ENCODE results near the gene OVOL2. TPM values are rescaled to one million over a fixed set of nuclear protein-coding genes. Genes with fewer than 3 reads are reported as not detected.
"Not testable (repeated sequence)": the region's sequence is repeated elsewhere in the genome, so short reads cannot be mapped to it uniquely, and the experiment has no call there.

Gene OVOL2
- total RNA-seq, 1 donor from 2014 or later: not detected

DNA sequence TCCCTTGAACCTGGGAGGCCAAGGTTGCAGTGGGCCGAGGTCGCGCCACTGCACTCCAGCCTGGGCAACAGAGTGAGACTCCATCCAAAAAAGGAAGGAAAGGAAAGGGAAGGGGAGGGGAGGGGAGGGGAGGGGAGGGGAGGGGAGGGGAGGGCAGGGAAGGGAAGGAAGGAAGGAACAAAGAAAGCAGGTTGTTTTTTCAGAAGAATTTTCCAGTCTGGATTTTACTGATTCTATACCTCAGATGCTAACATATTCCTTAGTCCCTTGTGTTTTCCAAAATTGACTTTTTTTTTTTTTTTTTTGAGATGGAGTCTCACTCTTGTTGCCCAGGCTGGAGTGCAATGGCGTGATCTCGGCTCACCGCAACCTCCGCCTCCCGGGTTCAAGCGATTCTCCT is 23.1 kb upstream of the OVOL2 start:
- DNase-seq (ENCODE audit: low spot score); H3K27me3 Mint-ChIP-seq (ENCODE audit: insufficient read depth); H3K9me3 Mint-ChIP-seq; H3K4me3 Mint-ChIP-seq; intact Hi-C loops (cut with micrococcal nuclease); H3K36me3 Mint-ChIP-seq (ENCODE audit: low read depth); H3K27ac Mint-ChIP-seq; H3K4me1 Mint-ChIP-seq (ENCODE audit: low read depth): not testable (repeated sequence)

DNA sequence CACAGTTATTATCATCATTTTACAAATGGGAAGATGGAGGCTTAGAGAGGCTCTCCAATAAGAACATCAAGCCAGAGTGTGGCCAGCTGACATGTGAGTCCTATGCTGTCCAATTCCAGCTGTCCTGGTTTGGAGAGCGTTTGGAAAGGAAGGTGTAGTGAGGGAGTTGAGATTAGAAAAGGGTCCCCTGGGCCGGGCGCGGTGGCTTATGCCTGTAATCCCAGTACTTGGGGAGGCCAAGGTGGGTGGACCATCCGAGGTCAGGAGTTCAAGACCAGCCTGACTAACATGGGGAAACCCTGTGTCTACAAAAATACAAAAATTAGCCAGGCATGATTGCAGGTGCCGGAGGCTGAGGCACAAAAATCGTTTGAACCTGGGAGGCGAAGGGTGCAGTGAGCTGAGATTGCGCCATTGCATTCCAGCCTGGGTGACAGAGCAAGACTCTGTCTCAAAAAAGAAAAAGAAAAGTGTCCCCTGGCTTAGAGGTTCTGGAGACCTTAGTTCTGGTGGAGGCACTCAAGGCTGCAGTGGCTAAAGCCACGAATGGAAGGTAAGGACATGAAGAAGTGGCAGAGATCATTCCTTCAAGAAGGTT is 22.1 kb upstream of the OVOL2 start:
- intact Hi-C loops (cut with micrococcal nuclease): no loop called here

DNA sequence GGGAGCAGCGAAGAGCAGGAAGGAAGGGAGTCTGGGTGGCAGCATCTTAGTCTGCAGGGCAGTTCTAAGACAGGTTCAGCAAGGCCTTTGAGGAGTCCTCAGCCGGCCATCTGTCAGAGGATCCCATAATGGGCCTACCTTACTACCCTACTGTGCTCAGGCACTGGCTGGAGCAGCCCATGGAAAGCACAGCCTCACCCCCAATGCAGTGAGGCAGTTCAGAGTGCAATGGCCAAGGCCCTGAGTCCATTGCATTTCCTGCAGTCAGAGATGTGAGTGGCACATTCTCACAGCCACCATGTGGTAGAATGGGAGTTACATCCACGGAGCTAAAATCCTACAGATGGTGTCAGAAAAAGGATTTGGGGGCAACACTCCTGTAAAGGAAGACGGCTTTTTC is 19.4 kb upstream of the OVOL2 start:
- no peaks in the 10 kb centered on the region for H3K9me3 Mint-ChIP-seq
- intact Hi-C loops (cut with micrococcal nuclease): no loop called here
- DNase-seq (ENCODE audit: low spot score): no peak
- peaks cover 2% of the 10 kb centered on the region for H3K27me3 Mint-ChIP-seq (ENCODE audit: insufficient read depth)
- no peaks in the 10 kb centered on the region for H3K36me3 Mint-ChIP-seq (ENCODE audit: low read depth)
- H3K4me1 Mint-ChIP-seq (ENCODE audit: low read depth): no peaks in the 10 kb centered on the region
- no peak overlapping the region for H3K27ac Mint-ChIP-seq
- H3K4me3 Mint-ChIP-seq: no peak overlapping the region

More for the DNA sequence above, 22.1 kb upstream of the OVOL2 start:
- Mint-ChIP-seq H3K36me3 (ENCODE audit: low read depth) (no peaks in the 10 kb centered on the region), H3K4me1 (ENCODE audit: low read depth) (no peaks in the 10 kb centered on the region), H3K4me3 (no peak overlapping the region), H3K27ac (no peak overlapping the region), H3K27me3 (ENCODE audit: insufficient read depth) (peaks cover 2% of the 10 kb centered on the region), H3K9me3 (no peaks in the 10 kb centered on the region)
- DNase-seq (ENCODE audit: low spot score): no peak

DNA sequence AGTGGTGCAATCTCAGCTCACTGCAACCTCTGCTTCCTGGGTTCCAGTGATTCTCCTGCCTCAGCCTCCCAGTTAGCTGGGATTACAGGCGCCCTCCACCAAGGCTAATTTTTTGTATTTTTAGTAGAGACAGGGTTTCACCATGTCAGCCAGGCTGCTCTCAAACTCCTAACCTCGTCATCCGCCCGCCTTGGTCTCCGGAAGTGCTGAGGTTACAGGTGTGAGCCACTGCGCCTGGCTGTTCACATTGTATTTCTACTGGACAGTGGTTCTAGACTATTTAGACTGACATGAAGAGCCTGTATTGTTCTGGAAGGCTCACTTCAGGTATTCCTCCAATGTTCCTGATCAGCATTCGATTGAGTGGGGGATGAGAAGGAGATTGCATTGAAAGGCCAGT is 14.8 kb upstream of the OVOL2 start:
- Mint-ChIP-seq H3K27ac (no peak overlapping the region), H3K4me3 (no peak overlapping the region), H3K36me3 (ENCODE audit: low read depth) (no peaks in the 10 kb centered on the region), H3K27me3 (ENCODE audit: insufficient read depth) (peaks cover 3% of the 10 kb centered on the region), H3K4me1 (ENCODE audit: low read depth) (no peaks in the 10 kb centered on the region), H3K9me3 (no peaks in the 10 kb centered on the region)
- DNase-seq (ENCODE audit: low spot score): no peak
- intact Hi-C loops (cut with micrococcal nuclease): no loop called here

DNA sequence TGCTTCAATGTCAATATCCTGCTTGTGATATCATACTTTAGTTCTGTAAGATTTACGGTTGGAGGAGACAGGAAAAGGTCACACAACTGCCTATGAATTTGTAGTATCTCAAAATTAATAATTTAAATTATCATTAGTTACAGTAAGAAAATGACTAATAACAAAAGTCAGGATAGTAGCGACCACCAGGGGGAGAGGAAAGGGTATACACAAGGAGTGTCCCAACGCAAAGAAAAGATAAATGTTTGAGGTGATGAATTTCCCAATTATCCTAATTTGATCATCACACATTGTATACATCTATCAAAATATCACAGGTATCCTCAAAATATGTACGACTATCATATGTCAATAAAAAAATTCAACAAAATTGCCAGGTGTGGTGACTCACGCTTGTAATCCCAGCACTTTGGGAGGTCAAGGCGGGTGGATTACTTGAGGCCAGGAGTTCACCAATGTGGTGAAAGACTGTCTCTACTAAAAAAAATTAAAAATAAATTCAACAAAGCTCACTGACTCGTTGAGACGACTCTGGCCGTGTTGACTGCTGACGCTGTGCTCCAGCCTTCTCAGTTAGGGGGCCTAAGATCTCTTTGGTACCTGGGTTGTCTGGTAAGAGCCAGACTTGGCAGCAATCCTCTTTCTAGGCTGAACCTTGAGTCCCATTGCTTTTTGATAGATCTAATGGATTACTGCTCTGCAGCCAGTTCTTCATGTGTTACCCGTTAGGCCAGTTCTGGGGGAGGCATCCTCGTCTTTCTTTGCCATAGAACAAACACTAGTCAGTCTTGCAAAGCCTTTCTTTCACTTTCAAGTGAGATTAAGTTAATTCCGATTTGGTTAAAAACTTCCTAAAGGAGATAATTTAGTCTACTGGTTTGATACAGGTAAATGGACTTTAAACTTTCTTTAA is 9.0 kb upstream of the OVOL2 start:
- Mint-ChIP-seq H3K9me3 (no peaks in the 10 kb centered on the region), H3K4me1 (ENCODE audit: low read depth) (no peaks in the 10 kb centered on the region), H3K36me3 (ENCODE audit: low read depth) (no peaks in the 10 kb centered on the region), H3K27ac (no peak overlapping the region), H3K4me3 (no peak overlapping the region), H3K27me3 (ENCODE audit: insufficient read depth) (peaks cover 11% of the 10 kb centered on the region)
- intact Hi-C loops (cut with micrococcal nuclease): no loop called here
- no peak for DNase-seq (ENCODE audit: low spot score)

DNA sequence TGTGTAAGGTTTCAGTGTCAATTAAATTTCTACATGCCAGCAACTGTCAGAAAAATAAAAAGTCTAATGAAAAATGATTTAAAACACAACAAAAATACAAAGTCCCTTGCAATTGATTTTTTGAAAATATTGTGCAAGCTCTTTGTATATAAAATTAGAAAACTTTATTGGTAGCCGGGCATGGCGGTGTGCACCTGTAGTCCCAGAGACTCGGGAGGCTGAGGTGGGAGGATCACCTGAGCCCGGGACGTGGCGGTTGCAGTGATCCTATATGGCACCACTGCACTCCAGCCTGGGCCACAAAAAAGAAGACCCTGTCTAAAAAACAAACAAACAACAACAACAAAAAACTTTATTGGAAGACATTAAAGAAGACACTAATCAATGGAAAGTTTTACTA is 6.0 kb upstream of the OVOL2 start:
- no peak overlapping the region for H3K27ac Mint-ChIP-seq
- intact Hi-C loops (cut with micrococcal nuclease): no loop called here
- H3K27me3 Mint-ChIP-seq (ENCODE audit: insufficient read depth): peaks cover 35% of the 10 kb centered on the region
- no peaks in the 10 kb centered on the region for H3K36me3 Mint-ChIP-seq (ENCODE audit: low read depth)
- DNase-seq (ENCODE audit: low spot score): no peak
- no peaks in the 10 kb centered on the region for H3K9me3 Mint-ChIP-seq
- H3K4me3 Mint-ChIP-seq: no peak overlapping the region
- H3K4me1 Mint-ChIP-seq (ENCODE audit: low read depth): no peaks in the 10 kb centered on the region

DNA sequence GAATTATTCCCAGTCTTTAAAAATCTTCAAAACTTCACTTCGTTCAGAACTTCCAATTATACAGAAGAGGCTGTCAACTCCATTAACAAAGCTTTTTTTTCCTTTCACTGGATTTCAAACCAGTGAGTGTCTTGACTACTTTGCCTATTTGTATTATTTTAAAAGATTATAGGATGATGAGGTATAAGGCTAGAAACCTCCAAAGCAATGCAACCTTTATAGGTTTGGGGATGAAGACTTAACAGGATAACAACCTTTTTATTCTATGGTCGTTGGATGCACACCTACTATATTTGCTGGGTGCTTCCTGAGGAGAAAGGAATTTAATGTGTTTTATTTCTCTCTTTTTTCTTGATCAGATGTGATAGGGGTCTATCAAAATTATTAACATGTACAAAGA is 1.9 kb upstream of the OVOL2 start:
- H3K9me3 Mint-ChIP-seq: no peaks in the 10 kb centered on the region
- H3K4me1 Mint-ChIP-seq (ENCODE audit: low read depth): no peaks in the 10 kb centered on the region
- peaks cover 64% of the 10 kb centered on the region for H3K27me3 Mint-ChIP-seq (ENCODE audit: insufficient read depth)
- DNase-seq (ENCODE audit: low spot score): no peak
- no peaks in the 10 kb centered on the region for H3K36me3 Mint-ChIP-seq (ENCODE audit: low read depth)
- H3K27ac Mint-ChIP-seq: no peak overlapping the region
- no peak overlapping the region for H3K4me3 Mint-ChIP-seq
- intact Hi-C loops (cut with micrococcal nuclease): loop anchor here (5.0 kb wide), 2 partner anchors 78 to 218 kb away; partner anchors contain the start of genes KAT14 and PET117

DNA sequence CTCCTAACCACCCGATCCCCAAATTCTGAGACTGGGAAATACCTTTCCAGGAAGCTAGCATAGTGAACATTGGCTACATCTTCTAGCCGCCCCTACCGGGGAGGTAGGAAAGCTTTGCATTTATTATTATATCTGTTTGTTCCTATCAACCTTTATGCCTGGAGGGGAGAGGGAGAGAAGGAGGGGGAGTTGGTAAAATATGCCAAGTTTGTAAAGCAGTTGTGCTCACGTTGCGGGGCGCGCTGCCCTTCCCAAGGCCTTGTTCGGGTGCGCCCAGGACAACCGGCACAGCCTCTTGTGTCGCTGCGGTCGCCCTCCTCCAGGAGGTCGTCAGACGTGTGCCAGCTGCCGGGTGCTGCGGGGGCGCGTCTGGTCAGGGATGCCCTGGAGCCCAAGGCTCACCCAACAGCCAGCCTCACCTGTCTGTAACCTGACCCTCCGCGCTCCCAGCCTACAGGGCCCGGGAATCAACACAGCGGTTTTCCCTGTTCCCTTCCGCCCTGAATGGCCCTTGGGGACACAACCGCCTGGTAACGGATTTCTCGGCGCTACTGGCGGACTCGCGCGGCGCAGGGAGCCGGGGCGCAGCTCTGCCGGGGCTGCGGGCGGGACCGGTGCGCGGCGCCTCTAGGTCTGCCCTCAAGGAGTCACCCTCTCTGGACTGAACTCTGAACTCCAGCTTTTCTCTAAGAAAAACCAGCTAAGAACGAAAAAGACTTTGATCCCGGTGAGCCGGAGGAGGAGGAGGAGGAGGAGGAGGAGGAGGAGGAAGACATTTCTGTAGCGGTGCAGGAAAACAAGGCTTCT is 1.1 kb upstream of the OVOL2 start:
- intact Hi-C loops (cut with micrococcal nuclease): loop anchor here (5.0 kb wide), 2 partner anchors 78 to 218 kb away; partner anchors contain the start of genes KAT14 and PET117
- H3K9me3 Mint-ChIP-seq: no peaks in the 10 kb centered on the region
- H3K36me3 Mint-ChIP-seq (ENCODE audit: low read depth): no peaks in the 10 kb centered on the region
- DNase-seq (ENCODE audit: low spot score): no peak
- H3K4me3 Mint-ChIP-seq: peak overlapping the region; percentile 32
- no peaks in the 10 kb centered on the region for H3K4me1 Mint-ChIP-seq (ENCODE audit: low read depth)
- no peak overlapping the region for H3K27ac Mint-ChIP-seq
- peaks cover 68% of the 10 kb centered on the region for H3K27me3 Mint-ChIP-seq (ENCODE audit: insufficient read depth)

DNA sequence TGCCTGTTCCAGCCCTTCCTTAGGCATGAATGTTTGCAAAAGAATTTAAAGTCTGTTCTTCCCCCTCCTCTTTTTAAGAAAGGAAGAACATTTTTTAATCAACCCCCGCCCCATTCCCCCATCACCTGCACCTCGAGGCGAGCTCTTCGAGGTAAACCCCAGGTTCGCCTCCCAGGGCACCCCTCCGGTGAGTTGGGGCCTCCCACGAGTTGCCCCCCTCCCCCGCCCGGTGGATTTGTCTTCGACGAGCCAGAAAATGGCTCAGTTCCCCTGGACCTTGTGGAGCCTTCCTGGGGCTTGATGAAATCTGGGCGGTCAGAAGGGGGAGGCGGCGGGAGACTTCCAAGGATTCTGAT is 256 bp upstream of the OVOL2 start:
- H3K4me1 Mint-ChIP-seq (ENCODE audit: low read depth): no peaks in the 10 kb centered on the region
- H3K27me3 Mint-ChIP-seq (ENCODE audit: insufficient read depth): peaks cover 71% of the 10 kb centered on the region
- no peak overlapping the region for H3K4me3 Mint-ChIP-seq
- intact Hi-C loops (cut with micrococcal nuclease): loop anchor here (5.0 kb wide), 2 partner anchors 79 to 219 kb away; partner anchors contain the start of genes KAT14 and PET117
- no peak for DNase-seq (ENCODE audit: low spot score)
- no peaks in the 10 kb centered on the region for H3K36me3 Mint-ChIP-seq (ENCODE audit: low read depth)
- no peaks in the 10 kb centered on the region for H3K9me3 Mint-ChIP-seq
- H3K27ac Mint-ChIP-seq: no peak overlapping the region

DNA sequence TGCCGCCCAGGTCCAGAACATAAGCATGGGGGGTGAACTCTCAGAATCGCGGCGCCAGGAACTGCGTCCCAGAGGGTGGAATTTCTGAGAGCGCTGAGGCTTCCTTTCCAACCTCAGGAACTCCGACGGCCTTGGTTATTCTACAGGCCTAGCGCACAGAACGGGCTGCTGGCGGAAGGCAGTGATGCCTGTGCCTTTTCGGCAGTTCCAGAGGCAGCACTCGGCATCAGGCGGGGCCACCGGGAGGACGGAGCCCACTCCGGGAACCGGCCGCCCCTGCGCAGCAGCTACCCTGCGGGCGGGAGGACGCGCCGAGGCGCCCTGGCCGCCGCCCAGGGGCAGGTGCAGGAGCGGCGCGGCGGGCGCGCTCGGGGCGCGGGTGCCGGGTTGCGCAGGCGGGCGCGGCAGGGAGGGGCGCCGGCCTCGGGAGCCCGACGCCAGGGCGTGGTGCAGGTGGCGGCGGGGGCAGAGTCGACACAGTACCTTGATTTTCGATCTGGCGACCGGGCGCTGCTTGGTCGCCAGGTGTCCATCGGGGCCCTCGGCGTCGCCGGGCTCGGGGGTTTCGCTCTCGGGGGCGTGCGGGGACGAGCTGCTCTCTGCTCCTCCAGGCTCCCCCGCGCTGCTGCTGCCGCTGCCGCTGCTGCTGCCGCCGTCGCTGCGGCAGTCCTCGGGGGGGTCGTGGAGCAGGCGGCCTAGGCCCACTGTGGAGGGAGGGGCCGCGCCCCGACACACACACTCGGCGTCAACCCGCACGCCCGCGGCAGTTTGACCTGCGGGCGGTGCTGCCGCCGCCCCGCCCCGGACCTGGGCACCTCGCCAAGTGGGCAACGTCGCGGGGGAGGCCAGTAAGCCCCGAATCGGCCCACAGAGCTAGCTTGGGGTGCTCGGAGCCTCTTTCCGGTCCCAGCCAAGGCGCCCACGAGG is 1.3 kb downstream of the OVOL2 start:
- no peak for DNase-seq (ENCODE audit: low spot score)
- intact Hi-C loops (cut with micrococcal nuclease): loop anchor here (5.0 kb wide), 2 partner anchors 81 to 221 kb away; partner anchors contain the start of genes KAT14 and PET117
- Mint-ChIP-seq H3K36me3 (ENCODE audit: low read depth) (no peaks in the 10 kb centered on the region), H3K4me1 (ENCODE audit: low read depth) (no peaks in the 10 kb centered on the region), H3K4me3 (peak overlapping the region; percentile 60), H3K27ac (no peak overlapping the region), H3K27me3 (ENCODE audit: insufficient read depth) (peaks cover 65% of the 10 kb centered on the region), H3K9me3 (no peaks in the 10 kb centered on the region)

DNA sequence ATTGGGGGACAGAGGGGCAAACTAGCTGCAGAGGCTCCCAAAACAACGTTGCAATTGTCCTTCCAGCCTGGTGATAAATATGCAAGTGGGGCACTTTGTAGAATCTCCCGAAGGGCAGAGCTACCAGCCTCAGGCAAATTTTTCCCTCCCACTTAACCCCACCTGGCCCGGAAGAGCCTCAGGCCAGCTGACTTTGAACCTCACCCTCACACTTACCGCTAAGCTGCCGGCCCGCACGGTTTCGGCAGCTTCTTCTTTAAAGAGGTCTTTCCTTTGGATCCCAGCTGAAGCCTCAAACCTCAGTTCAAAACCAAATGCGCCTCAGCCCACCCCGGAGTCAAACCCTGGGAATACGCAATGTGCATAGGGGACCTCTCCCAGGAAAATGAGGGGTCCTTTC is 2.5 kb downstream of the OVOL2 start:
- Mint-ChIP-seq H3K4me3 (peak overlapping the region; percentile 60), H3K27me3 (ENCODE audit: insufficient read depth) (peaks cover 63% of the 10 kb centered on the region), H3K27ac (no peak overlapping the region), H3K9me3 (no peaks in the 10 kb centered on the region), H3K4me1 (ENCODE audit: low read depth) (no peaks in the 10 kb centered on the region), H3K36me3 (ENCODE audit: low read depth) (no peaks in the 10 kb centered on the region)
- DNase-seq (ENCODE audit: low spot score): no peak
- intact Hi-C loops (cut with micrococcal nuclease): loop anchor here (5.0 kb wide), 2 partner anchors 82 to 222 kb away; partner anchors contain the start of genes KAT14 and PET117

DNA sequence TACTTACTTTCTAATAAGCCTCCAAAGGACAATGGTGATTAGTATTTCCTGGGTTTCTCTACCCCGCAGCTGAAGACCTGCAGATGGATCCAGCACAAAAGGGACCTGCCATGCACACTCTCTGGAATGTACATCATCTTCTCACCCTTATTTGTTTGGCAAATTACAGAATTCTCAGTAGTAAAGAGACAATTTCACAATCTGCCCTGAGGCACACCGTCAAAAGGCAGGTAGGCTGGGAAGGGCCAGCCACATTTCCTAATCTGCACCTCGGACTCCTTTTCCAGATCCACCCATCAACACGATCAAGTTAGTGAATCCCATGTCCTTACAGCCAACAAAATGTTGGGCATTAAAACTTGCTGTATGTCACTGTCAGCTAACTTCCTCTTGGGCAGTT is 4.9 kb downstream of the OVOL2 start:
- Mint-ChIP-seq H3K9me3 (no peaks in the 10 kb centered on the region), H3K4me1 (ENCODE audit: low read depth) (no peaks in the 10 kb centered on the region), H3K27ac (no peak overlapping the region), H3K36me3 (ENCODE audit: low read depth) (no peaks in the 10 kb centered on the region), H3K27me3 (ENCODE audit: insufficient read depth) (peaks cover 40% of the 10 kb centered on the region), H3K4me3 (no peak overlapping the region)
- no peak for DNase-seq (ENCODE audit: low spot score)
- intact Hi-C loops (cut with micrococcal nuclease): no loop called here

Data from activated T-helper 1 cell treated with anti-CD3 and anti-CD28 coated beads, Interleukin-12 subunit alpha, Interleukin-12 subunit beta, Interleukin-2, Interleukin-4 antibody, amounts not matched to agents 30 ng/mL and 10 ng/mL and 1 ng/mL, durations not matched to agents 14 hours and 24 hours and 36 hours (primary cell).